ENCODE data around the gene ATOSB. TPM values are rescaled to one million over a fixed set of nuclear protein-coding genes. Genes with fewer than 3 reads are reported as not detected.

ATOSB gene
- total and polyA plus RNA-seq, 9 of the 15 experiments (the other 6 are each of a cell fraction or from before 2014, with no cell fraction given), result 0.45 to 8.0 (median 4.2) TPM

- TF ChIP-seq E2F5 (CRISPR knock-in tag; IDR thresholded peaks at IDR 0.05), result no peak
- no peak for TF ChIP-seq SETDB1 (IDR thresholded peaks at IDR 0.05; ENCODE audit: low read length)
Observed at GRCh38 chr9:35114840-35115628, 628 bp downstream of the ATOSB start (continued).

GRCh38 chr9:35114113-35114839 lies 1.4 kb downstream of the ATOSB start:
- Histone ChIP-seq H3K4me3 (peak overlapping the region; percentile 58), H4K20me1 (replicated peaks; ENCODE audit: control insufficient read depth, insufficient read depth, low read length) (peaks cover 4% of the 10 kb centered on the region), H3K4me1 (replicated peaks in 1 of 2; ENCODE audit: control insufficient read depth in 2 of 2, insufficient read depth in 2 of 2, low read length in 2 of 2) (peaks cover 38 to 43% of the 10 kb centered on the region in 2 experiments), H3K36me3 (ENCODE audit: control insufficient read depth, insufficient read depth, low read length) (no peaks in the 10 kb centered on the region), H3K79me2 (ENCODE audit: control insufficient read depth, insufficient read depth, low read length) (peaks cover 47% of the 10 kb centered on the region), H3K27ac (ENCODE audit: extremely low read depth, low read depth, low read length) (peak overlapping the region; percentile 65), H3K9me3 (replicated peaks; ENCODE audit: control insufficient read depth, insufficient read depth, low read depth, low read length) (no peaks in the 10 kb centered on the region), H3K9ac (ENCODE audit: insufficient read depth in 1 of 2, low read depth in 2 of 2, low read length in 2 of 2) (peak overlapping the region; percentile 52 to 88; a peak in 3 of 4 replicates), H3K9me1 (ENCODE audit: control insufficient read depth, insufficient read depth, low read length) (no peaks in the 10 kb centered on the region), H3K27me3 (ENCODE audit: control insufficient read depth in 2 of 2, insufficient read depth in 2 of 2, low read length in 2 of 2) (no peaks in the 10 kb centered on the region), H3K4me2 (ENCODE audit: insufficient read depth, low read length) (peak overlapping the region; percentile 99), H2AFZ (ENCODE audit: low read depth, low read length) (peak overlapping the region; percentile 73)
- intact Hi-C loops (cut with micrococcal nuclease) (loop anchor here (2.0 kb wide), 2 partner anchors 17 to 41 kb away; partner anchors contain the start of genes PIGO and VCP), in situ Hi-C loops (cut with MboI) (no loop called here)
- DNase-seq (ENCODE audit: extremely low read depth in 1 of 4, low spot score in 3 of 4), result peak; percentile 51 to 90 (median 64)
- BruUV-seq (replicated peaks), result no TSS peak
- 2% methylated on average over 3 of the region's 5 CpGs for WGBS (ENCODE audit: insufficient coverage, low coverage, missing lambda C conversion rate)
- CTCF ChIA-PET (ENCODE audit: low intra/inter-chr PET ratio), result no interaction called here
- FAIRE-seq, result peak; percentile 92
- POLR2A ChIA-PET, result interaction anchor here (0.5 to 1.3 kb wide), 4 partner anchors 11 to 909 kb away, joined by 3 to 4 read pairs (median 3); partner anchors contain the start of genes STOML2 and VCP
- peak; percentile 41 for ATAC-seq
- peak; percentile 75; the same call in 1 of the 2 replicates for TF ChIP-seq KLF16 (IDR thresholded peaks at IDR 0.05)
- no peak for TF ChIP-seq ZNF143 (CRISPR knock-in tag; IDR thresholded peaks at IDR 0.05)
- peak; percentile 54; the same call in 1 of the 2 replicates for TF ChIP-seq EGR1 (conservative IDR thresholded peaks at IDR 0.05)
- TF ChIP-seq RCOR1 (IDR thresholded peaks at IDR 0.05; ENCODE audit: borderline replicate concordance in 1 of 2, low read depth in 2 of 2, low read length in 2 of 2), result peak in 1 of 2 experiments; percentile 27; a peak in 1 of 4 replicates
- TF ChIP-seq VEZF1 (CRISPR knock-in tag; IDR thresholded peaks at IDR 0.05), result peak; percentile 31; the same call in 1 of the 2 replicates
- TF ChIP-seq PKNOX1 (IDR thresholded peaks at IDR 0.05), result peak; percentile 29; the same call in 1 of the 2 replicates
- no peak for TF ChIP-seq ZNF3 (CRISPR knock-in tag; IDR thresholded peaks at IDR 0.05)
- peak; percentile 70 for TF ChIP-seq BMI1 (IDR thresholded peaks at IDR 0.05; ENCODE audit: low read length)
- TF ChIP-seq CTBP1 (IDR thresholded peaks at IDR 0.05; ENCODE audit: borderline replicate concordance), result 0 out of 2 replicates have a peak, but pooled peaks have one; percentile 9
- no peak for TF ChIP-seq HCFC1 (IDR thresholded peaks at IDR 0.05; ENCODE audit: low read depth, low read length)
- no peak for TF ChIP-seq TARDBP (IDR thresholded peaks at IDR 0.05)
